HG03045 (cell line): Measurements from ENCODE around the gene PXDC1.

Experiments used
- ATAC-seq: cut with Tn5 transposase; IDR thresholded peaks from one replicate; pipeline ENCODE4 v1.9.1; 2021; ENCODE audit warnings: mild to moderate bottlenecking, moderate library complexity; ENCODE audit not compliant: unreplicated experiment

PXDC1 gene

GRCh38 chr6:3749067-3749841 is 2.3 kb downstream of the PXDC1 start:
- no peak for ATAC-seq

DNA sequence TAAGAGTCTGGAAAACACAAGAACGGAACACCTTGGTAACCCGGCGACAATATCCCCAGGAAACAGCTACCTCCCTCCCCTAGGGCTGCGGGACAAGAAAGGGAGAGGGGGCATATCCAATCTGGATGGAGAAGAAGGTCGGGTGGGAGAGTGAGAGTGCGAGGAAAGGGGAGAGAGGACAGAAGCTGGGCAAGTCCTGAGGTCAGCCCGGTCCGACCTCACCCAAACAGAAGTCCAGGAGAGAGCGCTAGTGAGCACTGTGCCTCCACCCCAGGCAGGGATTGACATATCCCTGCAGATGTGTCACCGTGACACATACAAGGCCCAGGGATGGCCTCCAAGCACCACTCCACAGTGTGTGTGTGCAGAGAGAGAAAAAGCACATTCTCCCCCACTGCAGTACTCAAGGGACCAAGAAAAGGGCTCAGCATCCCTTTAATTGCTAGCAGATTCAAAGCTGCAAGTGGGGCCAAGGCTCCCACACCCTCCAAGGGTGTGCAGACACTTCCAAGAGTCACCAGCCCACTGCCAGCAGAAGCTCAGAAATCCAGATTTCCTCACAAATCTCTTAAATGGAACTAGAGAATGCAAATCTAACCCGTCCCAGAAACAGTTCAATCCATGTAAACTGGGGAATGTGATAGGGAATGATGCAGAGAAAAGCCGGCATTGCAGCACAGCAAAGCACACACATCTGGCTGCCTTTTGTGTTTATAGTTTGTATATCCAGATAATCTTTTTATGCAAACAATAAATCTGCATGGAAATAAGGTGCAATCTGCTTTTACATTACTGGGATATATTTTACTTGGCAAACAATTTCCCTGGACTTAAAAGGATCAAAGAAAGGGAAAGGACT is 3.1 kb downstream of the PXDC1 start:
- ATAC-seq, result no peak

- no peak for ATAC-seq
These were observed 4.3 kb downstream of the PXDC1 start for GRCh38 chr6:3747100-3747737.

DNA sequence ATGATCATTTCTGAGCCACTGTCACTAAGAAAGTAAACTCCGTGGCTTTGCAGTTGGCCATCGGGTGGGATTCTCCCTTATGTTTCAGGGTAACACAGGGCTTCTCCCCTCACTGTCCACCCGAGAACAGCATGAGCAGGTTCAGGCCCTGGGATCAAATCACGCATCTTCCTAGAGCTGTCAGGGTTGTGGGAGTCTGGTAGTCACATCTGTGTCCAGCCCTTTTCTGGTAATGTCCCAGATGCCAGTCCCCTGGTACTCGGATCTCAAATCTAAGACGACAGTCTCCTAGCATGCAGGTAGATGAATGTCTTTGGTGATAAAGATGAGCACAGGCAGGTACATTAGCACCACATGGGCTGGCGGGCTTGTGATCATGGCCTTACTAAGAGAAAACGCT is 4.8 kb downstream of the PXDC1 start:
- ATAC-seq, result no peak

DNA sequence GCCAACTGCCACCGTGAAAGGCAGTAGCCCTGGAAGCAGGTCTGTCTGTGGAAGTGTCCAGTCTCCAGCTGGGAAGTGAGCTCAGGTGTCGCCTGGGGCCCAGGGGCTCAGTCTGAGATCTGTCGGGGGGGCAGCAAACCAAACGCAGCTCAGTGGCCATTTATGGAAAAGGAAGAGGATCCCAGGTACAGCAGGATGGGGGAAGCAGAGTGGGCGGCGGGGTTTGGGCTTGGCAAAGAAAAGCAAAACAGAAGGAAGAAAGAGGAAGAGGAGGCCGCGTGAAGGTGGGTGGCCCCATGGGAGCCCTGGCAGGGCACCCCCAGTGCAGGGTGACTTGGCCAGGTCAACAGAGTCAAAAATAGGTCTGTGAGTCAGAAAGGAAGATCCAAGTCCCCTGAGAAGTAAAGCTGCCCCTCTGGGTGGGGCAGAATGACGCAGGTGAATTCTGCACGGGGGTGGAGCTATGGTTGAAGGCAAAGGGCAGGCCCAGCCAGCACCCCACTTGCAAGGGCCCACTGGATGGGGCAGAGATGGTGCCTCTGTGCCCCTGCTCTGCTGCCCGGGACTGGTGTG is 5.3 kb downstream of the PXDC1 start:
- no peak for ATAC-seq

DNA sequence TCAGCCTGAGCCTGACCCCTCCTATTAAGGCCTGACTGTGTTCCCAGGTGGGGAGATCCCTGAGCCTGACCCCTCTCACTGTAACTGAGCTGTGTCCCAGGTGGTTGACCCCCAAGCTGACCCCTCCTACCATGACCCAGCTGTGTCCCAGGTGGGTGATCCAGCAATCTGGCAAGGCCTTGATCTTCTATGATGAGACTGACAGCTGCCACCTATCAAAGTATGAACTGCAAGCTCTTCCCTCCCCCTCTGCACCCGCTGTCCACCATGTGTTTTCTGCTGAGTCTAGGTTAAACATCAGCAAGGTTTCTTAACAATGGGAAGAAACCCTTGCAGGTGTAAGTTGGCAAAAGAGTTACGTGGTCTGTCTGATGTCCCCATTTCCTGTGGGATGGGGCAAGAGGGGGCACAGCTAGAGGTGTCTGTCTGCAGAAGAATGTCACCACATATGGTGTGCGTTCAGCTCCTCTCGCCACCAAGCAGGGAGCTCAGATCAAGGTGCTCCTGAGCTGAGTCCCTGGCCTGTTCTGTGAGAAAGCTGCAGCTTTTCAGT is 5.9 kb downstream of the PXDC1 start:
- ATAC-seq, result no peak

- no peak for ATAC-seq
These were observed 6.5 kb downstream of the PXDC1 start for GRCh38 chr6:3744901-3745470.

DNA sequence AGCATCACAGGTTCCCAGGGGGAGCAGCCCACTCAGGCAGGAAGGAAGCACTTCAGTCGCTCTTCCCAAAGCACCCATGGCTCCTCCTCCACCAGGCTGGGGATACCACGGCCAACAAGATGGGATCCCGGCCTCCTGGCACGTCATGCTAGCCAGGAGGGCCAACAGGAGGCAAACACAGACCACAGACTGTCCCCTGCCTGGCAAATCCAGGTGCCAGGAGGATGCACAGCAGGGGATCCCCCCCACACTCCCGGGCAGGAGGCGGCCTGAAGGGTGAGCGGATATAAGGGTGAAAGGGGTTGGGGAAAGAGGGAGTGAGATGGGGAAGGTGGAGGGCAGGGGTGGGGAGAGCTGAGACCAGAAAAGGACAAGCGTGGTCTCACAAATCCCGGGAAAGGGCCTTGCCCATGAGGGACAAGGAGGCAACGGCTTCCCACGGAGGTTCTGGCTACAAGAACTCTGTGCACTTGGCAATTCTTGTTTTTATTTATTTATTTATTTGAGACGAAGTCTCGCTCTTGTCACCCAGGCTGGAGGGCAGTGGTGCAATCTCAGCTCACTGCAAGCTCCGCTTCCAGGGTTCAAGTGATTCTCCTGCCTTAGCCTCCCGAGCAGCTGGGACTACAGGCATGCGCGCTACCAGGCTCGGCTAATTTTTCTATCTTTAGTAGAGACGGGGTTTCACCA is 7.2 kb downstream of the PXDC1 start:
- ATAC-seq, result no peak

DNA sequence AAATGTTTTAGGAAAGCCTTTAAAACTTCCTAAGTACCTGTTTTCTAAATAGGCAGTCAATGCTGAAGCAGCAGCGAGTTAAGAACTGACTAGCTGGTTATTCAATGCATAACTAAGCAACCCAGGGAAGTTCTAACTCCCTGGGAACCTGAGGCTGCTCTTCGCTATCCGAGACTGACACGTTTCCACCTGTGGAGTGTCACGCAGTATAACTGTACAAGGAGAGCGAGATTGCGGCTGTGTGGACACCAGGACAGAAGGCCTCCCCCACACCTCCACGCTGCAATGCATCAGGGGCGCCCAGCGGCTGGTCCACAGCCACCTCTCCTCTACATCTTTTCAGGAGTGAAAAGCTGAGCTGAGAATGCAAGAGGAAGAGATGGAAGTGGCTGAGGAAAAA is 8.0 kb downstream of the PXDC1 start:
- no peak for ATAC-seq

DNA sequence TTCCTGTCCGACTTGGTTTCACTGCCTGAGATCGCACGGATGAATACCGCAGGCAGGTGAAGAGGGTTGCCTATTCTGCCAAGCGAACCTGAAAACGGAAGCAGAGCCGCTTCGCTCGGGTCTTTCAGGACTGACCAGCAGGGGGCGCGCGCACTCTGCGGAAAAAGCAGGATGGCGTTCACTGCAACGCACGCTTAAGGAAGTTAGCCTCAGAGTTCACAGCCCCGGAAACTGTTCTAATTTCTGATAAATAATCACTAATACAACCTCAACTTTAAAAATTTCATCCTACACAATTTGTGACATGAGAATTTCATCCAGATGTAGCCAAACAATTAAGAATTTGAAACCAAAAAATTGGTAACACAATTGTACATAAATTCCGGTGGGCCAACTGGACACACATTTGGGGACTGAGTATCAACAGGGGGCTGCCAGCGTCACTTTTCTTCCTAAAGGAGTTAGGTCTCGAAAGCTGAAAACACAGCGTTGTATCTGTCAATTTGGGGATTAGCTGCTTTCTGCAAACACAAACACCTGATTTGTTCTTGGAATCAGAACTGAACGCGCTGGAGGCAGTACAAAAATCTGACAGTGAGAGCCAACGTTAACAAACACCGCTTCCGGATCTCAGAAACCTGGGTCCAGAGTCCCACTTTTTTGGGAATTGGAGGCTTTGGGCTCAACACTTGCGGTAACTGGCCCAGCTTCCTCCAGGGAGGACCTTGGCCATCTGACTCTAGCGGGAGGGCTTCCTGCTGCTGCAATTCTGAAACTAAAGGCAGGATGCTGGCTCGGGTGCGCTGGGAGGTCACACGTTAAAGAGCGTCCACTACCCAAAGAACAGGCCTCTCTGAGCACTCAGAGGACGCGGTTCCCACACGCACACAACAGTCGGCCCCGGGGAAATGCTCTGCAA is 8.8 kb downstream of the PXDC1 start:
- ATAC-seq, result peak; percentile 67

- no peak for ATAC-seq
These were observed 9.5 kb downstream of the PXDC1 start for GRCh38 chr6:3742076-3742425.

DNA sequence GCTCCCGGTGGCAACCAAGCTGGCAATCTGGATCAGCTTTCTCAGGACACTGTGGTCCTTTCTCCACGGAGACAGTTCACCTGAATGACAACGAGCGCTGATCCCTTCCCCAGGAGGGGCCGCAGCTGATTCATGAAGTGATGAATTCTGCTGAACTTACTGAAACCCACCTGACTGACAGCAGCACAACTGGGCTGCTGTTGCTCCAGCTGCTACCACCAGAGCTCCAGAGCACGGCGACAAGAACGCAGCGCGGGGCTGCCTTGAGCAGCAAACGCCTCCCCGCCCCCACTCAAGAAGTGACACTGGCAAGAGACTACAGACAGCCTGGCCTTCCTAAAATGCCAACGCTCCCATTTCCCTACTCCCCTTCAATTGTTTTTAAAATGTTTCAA is 10.0 kb downstream of the PXDC1 start:
- no peak for ATAC-seq

GRCh38 chr6:3740551-3741476 is 10.7 kb downstream of the PXDC1 start:
- ATAC-seq, result no peak

DNA sequence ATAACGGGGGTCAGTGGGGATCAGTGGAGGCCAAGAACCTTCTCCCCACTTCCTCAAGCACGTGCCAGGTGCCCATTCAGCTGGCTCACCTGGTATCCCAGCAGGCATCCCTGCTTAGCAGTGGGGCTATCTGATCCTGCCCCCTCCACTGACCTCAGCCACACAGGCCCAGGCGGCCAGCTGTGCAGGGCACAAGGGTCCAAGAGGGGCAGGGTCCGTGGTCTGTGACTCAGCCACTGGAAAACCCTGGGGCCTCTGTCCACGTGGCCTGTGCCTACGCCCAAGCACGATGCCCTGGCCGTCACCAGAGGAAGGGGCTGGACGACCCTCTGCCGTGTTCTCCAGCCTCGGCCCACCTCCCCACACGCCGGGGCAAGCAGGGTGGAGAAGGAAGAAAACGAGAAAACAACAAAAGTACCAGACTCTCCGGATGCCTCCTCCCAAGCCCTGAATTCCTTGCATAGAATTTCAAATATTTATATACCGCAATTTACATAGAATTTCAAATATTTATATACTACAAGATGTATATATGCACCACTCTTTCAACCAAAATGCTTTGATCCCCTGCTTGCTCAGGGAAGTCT is 12.1 kb downstream of the PXDC1 start:
- no peak for ATAC-seq

GRCh38 chr6:3738381-3739131 is 13.0 kb downstream of the PXDC1 start:
- ATAC-seq, result no peak

GRCh38 chr6:3737831-3738210 is 13.7 kb downstream of the PXDC1 start:
- no peak for ATAC-seq
